MM.1S (cell line): ENCODE results near the gene GSAP.

Experiments used
- EZH2phosphoT487 ChIP-seq: fragments of 300-600 bp; sonication (generic); IDR thresholded peaks from 2 replicates; pipeline ENCODE4 v1.6.1; 2018; ENCODE audit warnings: antibody characterized with exemption, low read length
- TF ChIP-seq, protein P1 (sequence below): fragments of 300-600 bp; sonication (generic); IDR thresholded peaks from 2 replicates; pipeline ENCODE4 v1.5.1; 2016; ENCODE audit warnings: antibody characterized with exemption, low read length, mixed read lengths

DNA sequence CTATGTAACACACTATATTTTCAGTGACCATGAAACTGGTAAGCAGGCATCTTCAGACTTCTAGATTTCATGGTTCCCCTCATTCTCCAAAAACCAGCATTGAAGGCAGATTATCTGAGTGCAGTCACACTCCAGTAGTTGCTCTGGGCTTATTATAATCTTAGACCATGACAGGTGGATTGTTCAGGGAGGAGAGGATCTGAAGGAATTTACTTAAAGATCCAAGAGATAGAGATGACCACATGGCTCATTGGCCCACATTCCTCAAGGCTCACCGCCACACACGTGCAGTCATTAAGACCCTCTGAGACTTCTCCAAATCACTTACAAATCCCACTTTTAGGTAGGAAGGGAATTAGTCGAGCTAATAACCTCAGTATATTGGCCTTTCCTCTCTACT is 55.2 kb downstream of the GSAP start:
- TF ChIP-seq, protein P1, sequence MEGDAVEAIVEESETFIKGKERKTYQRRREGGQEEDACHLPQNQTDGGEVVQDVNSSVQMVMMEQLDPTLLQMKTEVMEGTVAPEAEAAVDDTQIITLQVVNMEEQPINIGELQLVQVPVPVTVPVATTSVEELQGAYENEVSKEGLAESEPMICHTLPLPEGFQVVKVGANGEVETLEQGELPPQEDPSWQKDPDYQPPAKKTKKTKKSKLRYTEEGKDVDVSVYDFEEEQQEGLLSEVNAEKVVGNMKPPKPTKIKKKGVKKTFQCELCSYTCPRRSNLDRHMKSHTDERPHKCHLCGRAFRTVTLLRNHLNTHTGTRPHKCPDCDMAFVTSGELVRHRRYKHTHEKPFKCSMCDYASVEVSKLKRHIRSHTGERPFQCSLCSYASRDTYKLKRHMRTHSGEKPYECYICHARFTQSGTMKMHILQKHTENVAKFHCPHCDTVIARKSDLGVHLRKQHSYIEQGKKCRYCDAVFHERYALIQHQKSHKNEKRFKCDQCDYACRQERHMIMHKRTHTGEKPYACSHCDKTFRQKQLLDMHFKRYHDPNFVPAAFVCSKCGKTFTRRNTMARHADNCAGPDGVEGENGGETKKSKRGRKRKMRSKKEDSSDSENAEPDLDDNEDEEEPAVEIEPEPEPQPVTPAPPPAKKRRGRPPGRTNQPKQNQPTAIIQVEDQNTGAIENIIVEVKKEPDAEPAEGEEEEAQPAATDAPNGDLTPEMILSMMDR, result no peak
- no peak for TF ChIP-seq EZH2phosphoT487
